IPS DF 4.7 (cell line): ENCODE data around the gene PDE7B.
"Not testable (repeated sequence)": the region's sequence is repeated elsewhere in the genome, so short reads cannot be mapped to it uniquely, and the experiment has no call there.

Source experiments
- DNase-seq: peaks from one replicate; pipeline ENCODE4 v3.0.0-alpha.2; 2013; ENCODE audit warnings: low spot score; ENCODE audit errors: extremely low read depth

Gene PDE7B

GRCh38 chr6:135842618-135843392 is 8.7 kb upstream of the PDE7B start:
- DNase-seq = no peak

- no peak for DNase-seq
These were observed 619 bp upstream of the PDE7B start for GRCh38 chr6:135850882-135851281.

GRCh38 chr6:135852746-135853145 is 1.2 kb downstream of the PDE7B start:
- DNase-seq = no peak

DNA sequence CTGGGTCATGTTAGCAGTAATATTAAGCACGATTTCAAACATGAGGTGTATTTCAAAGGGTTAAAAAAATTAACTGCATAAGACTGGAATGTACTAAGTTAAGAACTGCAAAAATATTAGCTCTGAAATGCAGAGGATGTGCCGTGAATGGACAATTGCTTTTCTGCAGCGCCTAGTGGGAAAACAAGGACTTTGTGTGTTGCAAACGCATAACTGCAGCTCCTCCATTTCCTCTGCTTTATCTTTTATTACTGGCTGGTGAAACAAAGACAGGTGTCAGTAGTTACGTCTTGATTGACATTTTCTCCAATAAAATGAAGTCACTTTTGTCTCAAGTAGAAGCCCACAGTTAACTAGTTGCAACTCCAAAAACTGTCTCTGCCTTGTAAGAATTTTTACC is 1.7 kb downstream of the PDE7B start:
- DNase-seq = no peak

DNA sequence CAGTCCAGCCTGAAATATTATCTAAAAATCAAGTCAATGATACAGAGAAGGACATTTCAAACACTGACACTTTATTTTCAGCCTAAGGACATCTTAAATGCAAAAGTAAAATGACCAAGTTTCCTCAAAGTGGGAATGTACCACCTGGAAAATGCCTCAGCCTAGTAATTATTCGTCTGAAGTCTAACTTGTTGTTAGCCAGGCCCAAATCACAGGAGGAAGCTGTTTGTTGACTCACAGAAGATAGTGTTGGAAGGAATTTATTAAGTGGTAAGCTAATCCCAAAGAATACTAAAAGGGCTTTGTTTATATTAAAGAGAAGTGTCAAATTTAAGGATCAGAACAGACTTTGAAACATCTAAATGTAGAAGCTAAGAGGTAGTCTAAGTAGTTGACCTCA is 2.5 kb downstream of the PDE7B start:
- DNase-seq = no peak

DNA sequence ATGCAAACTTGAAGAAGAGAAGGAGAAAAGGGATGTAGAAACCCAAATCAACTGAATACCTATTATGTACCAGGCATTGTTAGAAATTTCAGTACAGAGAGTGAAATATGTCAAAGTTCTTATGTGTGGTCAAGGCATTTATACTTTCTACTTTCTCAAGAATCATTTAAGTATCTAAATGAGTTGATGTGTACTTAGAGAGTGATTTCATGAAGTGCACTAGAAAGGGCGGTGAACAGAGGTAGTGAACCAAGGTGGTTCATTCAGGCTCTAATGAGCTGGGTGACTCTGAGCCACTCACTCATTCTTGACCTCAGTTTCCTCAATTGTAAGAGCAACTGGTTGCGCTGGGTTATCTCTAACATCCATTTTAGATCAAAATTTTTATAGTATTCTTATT is 3.3 kb downstream of the PDE7B start:
- DNase-seq = no peak

- DNase-seq = no peak
These were observed 7.4 kb downstream of the PDE7B start for GRCh38 chr6:135858931-135859330.

DNA sequence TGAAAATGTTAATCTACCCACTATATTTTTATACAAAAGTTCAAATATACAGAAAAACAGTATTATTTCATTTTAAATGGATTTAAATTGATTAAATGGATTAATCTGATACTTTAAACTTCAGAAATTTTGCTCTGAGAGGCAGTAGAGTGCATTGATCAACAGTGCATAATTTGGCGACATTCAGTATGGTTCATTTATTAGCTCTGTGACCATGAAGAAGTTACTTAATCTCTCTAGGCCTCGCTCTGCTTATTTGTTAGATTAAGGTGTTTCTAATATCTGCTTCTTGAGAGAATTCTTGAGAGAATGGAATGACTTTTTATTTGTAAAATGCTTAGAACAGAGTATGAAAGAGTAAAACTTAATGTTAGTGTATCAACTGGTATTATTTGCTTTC is 8.9 kb downstream of the PDE7B start:
- no peak for DNase-seq

DNA sequence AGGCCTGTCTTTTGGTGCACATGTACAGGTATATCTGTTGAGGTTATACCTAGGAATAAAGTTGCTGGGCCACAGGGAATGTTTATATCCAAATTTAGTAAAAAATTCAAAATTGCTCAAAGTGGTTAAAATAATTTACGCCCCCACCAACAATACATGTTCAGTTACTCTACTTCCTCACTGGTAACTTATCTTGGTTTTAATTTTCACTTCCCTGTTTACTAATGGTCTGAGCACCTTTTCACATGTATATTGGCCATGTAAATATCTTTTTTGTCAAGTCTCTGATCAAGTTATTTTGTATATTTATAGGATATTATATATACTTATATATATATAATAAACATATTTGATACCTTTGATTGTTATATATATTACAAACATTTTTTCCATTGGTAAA is 9.7 kb downstream of the PDE7B start:
- no peak for DNase-seq

DNA sequence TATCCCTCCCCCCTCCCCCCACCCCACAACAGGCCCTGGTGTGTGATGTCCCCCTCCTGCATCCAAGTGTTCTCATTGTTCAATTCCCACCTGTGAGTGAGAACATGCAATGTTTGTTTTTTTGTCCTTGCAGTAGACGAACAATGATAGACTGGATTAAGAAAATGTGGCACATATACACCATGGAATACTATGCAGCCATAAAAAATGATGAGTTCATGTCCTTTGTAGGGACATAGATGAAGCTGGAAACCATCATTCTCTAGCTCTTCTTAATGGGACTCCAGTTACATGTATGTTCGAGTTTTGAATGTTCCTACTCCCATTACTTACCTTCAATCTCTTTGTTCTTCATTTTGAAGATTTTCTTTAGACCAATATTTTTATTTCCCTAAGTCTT is 13.4 kb downstream of the PDE7B start:
- not testable (repeated sequence) for DNase-seq

DNA sequence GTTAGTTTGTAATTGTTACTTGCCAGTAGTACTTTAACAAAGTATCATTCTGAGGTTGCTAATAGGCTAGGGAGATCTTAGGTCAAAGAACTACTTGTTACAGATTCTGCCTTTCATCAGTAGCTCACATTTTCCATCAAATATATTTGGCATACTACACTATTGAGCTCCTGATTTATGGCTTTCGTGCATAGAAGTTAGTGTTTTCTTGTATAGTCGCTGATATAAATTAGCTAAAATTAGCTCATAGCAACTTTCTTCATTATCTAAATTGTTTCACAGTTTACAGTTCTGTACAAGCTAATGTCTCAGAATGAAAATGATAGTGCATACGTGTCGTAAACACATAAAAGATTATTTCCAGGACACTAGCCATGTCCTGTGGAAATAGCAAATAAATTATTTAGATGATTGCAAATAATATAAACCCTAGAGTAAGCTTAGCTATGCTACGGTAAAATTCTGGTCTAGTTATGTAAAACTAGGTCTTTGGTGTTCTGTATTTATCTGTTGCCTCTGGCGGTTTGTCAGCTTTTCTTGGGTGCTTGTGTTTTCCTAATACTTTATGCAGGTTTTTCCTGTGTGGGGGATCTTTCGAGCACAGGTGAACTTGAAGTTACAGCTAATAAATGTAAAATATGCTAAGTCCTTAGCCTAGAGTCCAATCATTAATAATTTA is 15.1 kb downstream of the PDE7B start:
- DNase-seq = no peak

- DNase-seq = no peak
These were observed 15.8 kb downstream of the PDE7B start for GRCh38 chr6:135867332-135867731.

DNA sequence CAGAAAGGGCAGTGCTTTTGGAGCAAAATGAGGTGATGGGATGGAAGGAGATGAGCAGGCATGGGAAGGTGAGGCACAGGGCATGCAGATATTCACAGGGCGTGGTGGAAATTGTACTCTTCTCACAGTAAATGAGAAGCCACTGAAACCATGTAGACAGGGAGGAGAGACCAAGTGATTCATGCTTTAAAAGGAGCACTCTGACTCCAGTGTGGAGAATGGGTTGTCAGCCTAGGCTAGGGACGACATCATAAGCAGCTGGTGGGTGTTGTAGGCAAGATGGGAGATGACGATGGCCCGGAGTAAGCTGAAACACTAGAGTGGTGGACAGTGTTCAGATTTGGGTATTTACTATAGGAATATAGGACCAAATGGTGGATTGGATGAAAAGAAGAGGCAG is 18.4 kb downstream of the PDE7B start:
- DNase-seq = no peak

- no peak for DNase-seq
These were observed 19.2 kb downstream of the PDE7B start for GRCh38 chr6:135870722-135871121.

DNA sequence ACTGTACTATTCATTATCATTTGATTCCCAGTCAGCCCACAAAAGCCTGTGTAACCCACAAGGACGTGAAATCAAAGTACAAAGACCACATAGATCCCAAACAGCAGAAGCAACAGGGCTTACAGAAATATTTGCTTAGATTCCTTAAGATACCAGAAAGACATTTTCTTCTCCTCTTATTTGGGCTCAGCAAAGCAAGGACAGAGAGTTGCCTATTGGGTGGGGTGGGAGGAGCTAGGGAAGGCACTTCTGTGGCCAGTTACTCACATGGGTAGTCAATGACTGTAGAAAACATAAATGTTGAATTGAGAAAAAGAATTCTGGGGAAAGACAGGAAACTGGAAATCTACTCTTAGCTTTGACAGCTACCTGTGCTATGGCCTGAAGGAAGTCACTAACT is 19.8 kb downstream of the PDE7B start:
- DNase-seq = no peak

- DNase-seq = no peak
These were observed 20.4 kb downstream of the PDE7B start for GRCh38 chr6:135871878-135872277.

GRCh38 chr6:135875446-135875845 is 23.9 kb downstream of the PDE7B start:
- DNase-seq = no peak

GRCh38 chr6:135876058-135876457 is 24.6 kb downstream of the PDE7B start:
- no peak for DNase-seq

DNA sequence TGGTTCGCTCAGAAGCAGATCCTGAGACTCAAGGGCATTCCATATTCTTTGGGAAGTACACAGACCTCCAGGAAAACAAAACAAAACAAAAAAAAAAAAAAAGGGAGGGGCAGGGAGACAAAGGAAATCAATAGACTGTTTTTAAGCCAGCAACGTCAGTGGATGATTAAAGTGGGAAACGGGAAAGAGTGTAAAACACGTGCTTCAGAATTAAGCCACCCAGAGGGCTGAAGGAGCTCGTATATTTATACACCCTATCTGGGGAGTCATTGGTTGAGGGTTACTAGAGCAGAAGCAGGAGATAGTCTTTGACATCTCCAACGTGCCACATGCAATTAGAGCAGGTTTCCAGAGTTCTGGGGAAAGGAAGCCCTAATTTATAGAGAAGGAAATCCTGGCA is 26.2 kb downstream of the PDE7B start:
- DNase-seq = no peak

DNA sequence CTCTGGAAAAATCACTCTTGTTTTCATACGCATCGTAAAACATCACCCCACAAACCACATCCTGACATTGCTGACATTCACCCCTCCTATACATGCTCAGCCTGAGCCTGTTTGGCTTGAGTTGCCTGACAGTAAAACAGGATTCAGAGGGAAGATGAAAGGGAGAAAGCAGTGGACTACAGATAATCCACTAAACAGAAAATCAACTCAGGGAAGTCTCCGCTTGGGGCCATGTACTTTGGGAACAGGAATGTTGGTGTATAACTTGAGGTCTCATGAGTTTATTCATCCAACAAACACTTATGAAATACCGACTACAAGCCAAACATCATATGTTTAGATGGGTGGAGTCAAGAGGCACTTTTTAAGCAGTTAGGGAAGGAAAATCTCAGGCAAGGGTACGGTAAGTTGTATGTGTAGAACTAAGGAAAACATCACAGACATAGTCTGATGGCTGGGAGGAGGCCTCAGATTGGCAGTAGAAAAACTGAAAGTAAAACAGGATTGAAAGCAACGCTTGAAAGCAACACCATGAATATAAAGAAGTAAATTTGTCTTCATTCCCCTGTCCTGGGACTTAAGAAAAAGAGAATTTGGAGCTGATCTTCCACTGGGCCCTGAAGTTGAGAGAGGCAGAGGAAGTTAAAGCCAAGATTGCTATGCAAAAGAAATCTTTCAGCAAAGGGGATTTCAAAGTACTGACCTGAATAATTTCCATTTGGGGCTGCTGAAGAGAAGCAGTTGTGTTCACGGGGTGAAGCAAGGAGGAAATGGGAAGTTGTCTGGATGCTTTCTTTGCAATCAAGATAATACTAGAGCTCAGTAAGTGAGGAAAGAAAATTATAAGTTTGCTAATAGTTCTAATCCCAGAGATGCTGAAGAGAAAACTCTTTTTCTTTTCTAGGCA is 28.8 kb downstream of the PDE7B start:
- no peak for DNase-seq

GRCh38 chr6:135883045-135883444 is 31.5 kb downstream of the PDE7B start:
- no peak for DNase-seq

- no peak for DNase-seq
These were observed 32.0 kb downstream of the PDE7B start for GRCh38 chr6:135883536-135883935.
